ENCODE results near the gene ZC3HAV1.
A peak's percentile ranks its signal among the peaks of the same experiment; 100 is the strongest.

GRCh38 chr7:139016931-139017511, 92.5 kb downstream of the ZC3HAV1 start:
- TF ChIP-seq SUZ12 (IDR thresholded peaks at IDR 0.05) (no peak), FOXK2 (IDR thresholded peaks at IDR 0.05) (no peak), BHLHE40 (IDR thresholded peaks at IDR 0.05; ENCODE audit: borderline replicate concordance) (no peak), L3MBTL2 (conservative IDR thresholded peaks at IDR 0.05) (no peak), SP1 (IDR thresholded peaks at IDR 0.05) (no peak), FOXA1 (IDR thresholded peaks at IDR 0.05) (no peak), ZNF384 (IDR thresholded peaks at IDR 0.05) (no peak), TARDBP (IDR thresholded peaks at IDR 0.05) (no peak), ELF4 (IDR thresholded peaks at IDR 0.05) (no peak), PKNOX1 (IDR thresholded peaks at IDR 0.05) (peak; percentile 24; the same call in 1 of the 2 replicates), ARNT (IDR thresholded peaks at IDR 0.05) (no peak), NFRKB (IDR thresholded peaks at IDR 0.05) (no peak)

Data from HEK293T (cell line).